GM12878 (cell line): ENCODE measurements around the gene SFSWAP. TPM values are rescaled to one million over a fixed set of nuclear protein-coding genes. Genes with fewer than 3 reads are reported as not detected.

ENCODE experiments used
- ATAC-seq: fragments of 200-7000 bp; cut with Tn5 transposase; 3 replicates; pipeline ENCODE4 v1.9.1; 2020; ENCODE audit warnings: mild to moderate bottlenecking, moderate library complexity
- BruUV-seq: library from RNA; stranded (reverse); fragments of 400-500 nt; replicated peaks from 2 replicates; lab custom pipeline; 2021; lab: Mats Ljungman, UMichigan
- CTCF ChIA-PET: fragments of 300-600 bp; sonication (Branson Sonifier 250); formaldehyde crosslinking; extraction: SDS; loops from one replicate; lab custom pipeline; 2021; ENCODE audit warnings: inconsistent platforms; lab: Yijun Ruan, JAX
- POLR2A ChIA-PET: fragments of 350-600 bp; formaldehyde crosslinking; extraction: SDS; loops from one replicate; lab custom pipeline; 2021; ENCODE audit warnings: inconsistent platforms; lab: Charles Lee
- RAD21 ChIA-PET: fragments of 300-600 bp; sonication (Branson Sonifier 250); formaldehyde crosslinking; loops from one replicate; lab custom pipeline; 2023; ENCODE audit warnings: antibody characterized with exemption; ENCODE audit not compliant: unreplicated experiment; lab: Charles Lee
- SMC1A ChIA-PET: fragments of 300-600 bp; sonication (Branson Sonifier 250); formaldehyde crosslinking; loops from one replicate; lab custom pipeline; 2023; ENCODE audit not compliant: unreplicated experiment, uncharacterized antibody; lab: Charles Lee
- DNase-seq: peaks from one replicate; pipeline ENCODE4 v3.0.0-alpha.2; 2011; ENCODE audit warnings: low read depth, low spot score
- FAIRE-seq: peaks from 3 replicates; lab custom pipeline; 2011; peaks lifted over from hg19 to GRCh38; lab: Jason Lieb, UNC
- H2AFZ ChIP-seq: 2 replicates; pipeline ENCODE4 v1.6.0; 2011; ENCODE audit warnings: low read depth, low read length, control low read depth; ENCODE audit not compliant: control insufficient read depth
- H3K27ac ChIP-seq: 2 replicates; pipeline ENCODE4 v1.5.1; 2011; ENCODE audit warnings: control low read depth; ENCODE audit not compliant: control insufficient read depth, insufficient read depth
- H3K27me3 ChIP-seq, 2 experiments: replicated peaks in 1 of 2; 2 replicates each; pipeline versions ENCODE4 v1.6.0 to v1.6.1; 2011; ENCODE audit warnings: low read length in 1 of 2; ENCODE audit not compliant: control insufficient read depth in 2 of 2, insufficient read depth in 2 of 2
- H3K36me3 ChIP-seq, 2 experiments: 2 replicates each; pipeline ENCODE4 v1.5.1; 2011; ENCODE audit warnings: low read length in 1 of 2; ENCODE audit not compliant: control insufficient read depth in 2 of 2, insufficient read depth in 2 of 2
- H3K4me1 ChIP-seq: 2 replicates; pipeline ENCODE4 v1.6.1; 2011; ENCODE audit warnings: mild to moderate bottlenecking, low read length, moderate library complexity, mixed read lengths; ENCODE audit not compliant: control insufficient read depth, insufficient read depth
- H3K4me2 ChIP-seq: 2 replicates; pipeline ENCODE4 v1.6.0; 2011; ENCODE audit warnings: control low read depth; ENCODE audit not compliant: control insufficient read depth, insufficient read depth
- H3K4me3 ChIP-seq: fragments of 200-600 bp; sonication (generic); 2 replicates; pipeline ENCODE4 v1.5.1; 2016
- H3K79me2 ChIP-seq: 2 replicates; pipeline ENCODE4 v1.6.0; 2011; ENCODE audit warnings: low read length; ENCODE audit not compliant: control insufficient read depth, insufficient read depth
- H3K9ac ChIP-seq: 2 replicates; pipeline ENCODE4 v1.8.0; 2011; ENCODE audit warnings: low read length, control low read depth, mixed read lengths; ENCODE audit not compliant: control insufficient read depth, insufficient read depth
- H3K9me3 ChIP-seq: replicated peaks from 3 replicates; pipeline ENCODE4 v1.5.1; 2011; ENCODE audit warnings: mild to moderate bottlenecking, low read length; ENCODE audit not compliant: control insufficient read depth, insufficient read depth
- H4K20me1 ChIP-seq: 2 replicates; pipeline ENCODE4 v1.6.0; 2011; ENCODE audit not compliant: control insufficient read depth, insufficient read depth
- ASH2L ChIP-seq: fragments of 300-600, 200-600 bp; sonication (generic); IDR thresholded peaks from 2 replicates; pipeline ENCODE4 v1.6.1; 2017; ENCODE audit warnings: low read depth, mild to moderate bottlenecking, borderline replicate concordance
- ATF7 ChIP-seq: fragments of 450-650 bp; IDR thresholded peaks from 2 replicates; pipeline ENCODE4 v1.6.1; 2016; ENCODE audit warnings: low read depth, mild to moderate bottlenecking
- BRCA1 ChIP-seq: IDR thresholded peaks from 2 replicates; pipeline ENCODE4 v1.6.1; 2011; ENCODE audit warnings: low read depth, low read length, improper control_type of control experiment
- EP300 ChIP-seq, 2 experiments: fragments of 150-350 bp in 1 of 2; IDR thresholded peaks; 2 replicates each; pipeline ENCODE4 v1.6.1; 2011 to 2012; ENCODE audit warnings: low read depth in 2 of 2, low read length in 2 of 2, borderline replicate concordance in 1 of 2, improper control_type of control experiment in 1 of 2, inconsistent platforms in 1 of 2; ENCODE audit not compliant: control insufficient read depth in 1 of 2
- IRF3 ChIP-seq: fragments of 450-650 bp; IDR thresholded peaks from 2 replicates; pipeline ENCODE4 v1.6.1; 2014; ENCODE audit warnings: mild to moderate bottlenecking
- KLF5 ChIP-seq: fragments of 450-650 bp; IDR thresholded peaks from 2 replicates; pipeline ENCODE4 v1.6.1; 2014; ENCODE audit warnings: mild to moderate bottlenecking; ENCODE audit not compliant: partially characterized antibody
- MEF2B ChIP-seq: fragments of 450-650 bp; IDR thresholded peaks from 2 replicates; pipeline ENCODE4 v1.6.1; 2018; ENCODE audit warnings: mild to moderate bottlenecking, moderate library complexity; ENCODE audit not compliant: partially characterized antibody, poor library complexity, severe bottlenecking
- MYB ChIP-seq: fragments of 150-350 bp; IDR thresholded peaks from 2 replicates; pipeline ENCODE4 v1.6.1; 2014; ENCODE audit warnings: mild to moderate bottlenecking, low read depth, low read length, borderline replicate concordance
- NR2C1 ChIP-seq: fragments of 450-650 bp; IDR thresholded peaks from 2 replicates; pipeline ENCODE4 v1.6.1; 2017; ENCODE audit warnings: antibody characterized with exemption, mild to moderate bottlenecking, moderate library complexity
- RUNX3 ChIP-seq: IDR thresholded peaks from 2 replicates; pipeline ENCODE4 v1.6.1; 2012; ENCODE audit warnings: low read length, inconsistent platforms
- SIX5 ChIP-seq: IDR thresholded peaks from 2 replicates; pipeline ENCODE4 v1.6.1; 2011; ENCODE audit warnings: mild to moderate bottlenecking, low read depth, low read length, moderate library complexity; ENCODE audit not compliant: severe bottlenecking
- TAF1 ChIP-seq: IDR thresholded peaks from 2 replicates; pipeline ENCODE4 v1.6.1; 2011; ENCODE audit warnings: mild to moderate bottlenecking, low read depth, low read length, borderline replicate concordance
- ZNF592 ChIP-seq: fragments of 450-650 bp; IDR thresholded peaks from 2 replicates; pipeline ENCODE4 v1.6.1; 2017; ENCODE audit warnings: mild to moderate bottlenecking, moderate library complexity
- WGBS: methylation state at CpG from one replicate; pipeline ENCODE4 v1.1.6; 2016; ENCODE audit warnings: low lambda C conversion rate; ENCODE audit not compliant: insufficient replicate concordance, insufficient coverage; ENCODE audit errors: missing lambda C conversion rate; 5-methylcytosine and 5-hydroxymethylcytosine counted together
- in situ Hi-C: fragments of 300-500 bp; cut with MboI; formaldehyde crosslinking; loops from 9 replicates; pipeline ENCODE4 v1.14.3; 2018; ENCODE audit warnings: mixed read lengths
- intact Hi-C: fragments of 100-400 bp; cut with micrococcal nuclease; formaldehyde crosslinking; loops from one replicate; pipeline ENCODE4 v1.14.2; 2022; ENCODE audit not compliant: unreplicated experiment
- polyA plus RNA-seq, 11 experiments: library from polyadenylated mRNA; depleted of rRNA in 4 of 11; unstranded in 6 of 11; stranded (reverse) in 5 of 11; fragments of >200 nt; fragmentation: Nextera tagmentation in 4 of 11; fragmentation: Illumina TruSeq in 1 of 11; extraction: Ambion mirVana in 4 of 11; extraction: Trizol in 1 of 11; gene quantifications; 1 replicate in 1 of 11; 2 replicates in 10 of 11; pipeline versions ENCODE4 v1.2.1 to v1.2.3, GENCODE V29; 2011 to 2016; ENCODE audit warnings: inconsistent platforms in 2 of 11, missing spikeins in 2 of 11, low read depth in 1 of 11
- total RNA-seq, 4 experiments: library from RNA; depleted of rRNA in 3 of 4; stranded (reverse); fragments of >200 nt in 3 of 4; fragmentation: Illumina TruSeq in 1 of 4; extraction: Trizol in 1 of 4; gene quantifications; 2 replicates each; pipeline versions ENCODE4 v1.2.1 to v1.2.3, GENCODE V29; 2013 to 2021
- TF ChIP-seq, protein P1 (sequence below): fragments of 450-650 bp; IDR thresholded peaks from 2 replicates; pipeline ENCODE4 v1.6.1; 2017; ENCODE audit warnings: borderline replicate concordance

The SFSWAP gene
- total and polyA plus RNA-seq, 10 of the 15 experiments (the other 5 are each of a cell fraction or from before 2014, with no cell fraction given), result 1.8 to 48.6 (median 25.0) TPM

- TF ChIP-seq, protein P1, sequence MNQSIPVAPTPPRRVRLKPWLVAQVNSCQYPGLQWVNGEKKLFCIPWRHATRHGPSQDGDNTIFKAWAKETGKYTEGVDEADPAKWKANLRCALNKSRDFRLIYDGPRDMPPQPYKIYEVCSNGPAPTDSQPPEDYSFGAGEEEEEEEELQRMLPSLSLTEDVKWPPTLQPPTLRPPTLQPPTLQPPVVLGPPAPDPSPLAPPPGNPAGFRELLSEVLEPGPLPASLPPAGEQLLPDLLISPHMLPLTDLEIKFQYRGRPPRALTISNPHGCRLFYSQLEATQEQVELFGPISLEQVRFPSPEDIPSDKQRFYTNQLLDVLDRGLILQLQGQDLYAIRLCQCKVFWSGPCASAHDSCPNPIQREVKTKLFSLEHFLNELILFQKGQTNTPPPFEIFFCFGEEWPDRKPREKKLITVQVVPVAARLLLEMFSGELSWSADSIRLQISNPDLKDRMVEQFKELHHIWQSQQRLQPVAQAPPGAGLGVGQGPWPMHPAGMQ, result no peak
Observed at GRCh38 chr12:131724534-131724933, 13.6 kb downstream of the SFSWAP start (continued).

- H3K79me2 ChIP-seq, result peaks cover 4% of the 10 kb centered on the region
- no peaks in the 10 kb centered on the region for H3K27me3 ChIP-seq
- no peak overlapping the region for H3K27ac ChIP-seq
- no peaks in the 10 kb centered on the region for H3K4me1 ChIP-seq
- CTCF ChIA-PET, result interaction anchor here (0.6 to 0.7 kb wide), 2 partner anchors 15 to 28 kb away, joined by 3 read pairs; partner anchors contain the start of gene SFSWAP
- ATAC-seq (no peak), FAIRE-seq (no peak)
- WGBS, result 94% methylated on average over 11 of the region's 11 CpGs
- intact Hi-C loops, result no loop called here
- no peak for TF ChIP-seq ZNF592
- TF ChIP-seq RUNX3, result no peak
- TF ChIP-seq IRF3, result no peak
- no peak for TF ChIP-seq KLF5
- TF ChIP-seq ATF7, result no peak
- no peak for TF ChIP-seq ASH2L
- TF ChIP-seq MEF2B, result no peak
- TF ChIP-seq BRCA1, result no peak
- no peak for TF ChIP-seq SIX5
- no peak for TF ChIP-seq EP300 (IDR thresholded peaks at IDR 0.05; ENCODE audit: borderline replicate concordance in 1 of 2, control insufficient read depth in 1 of 2, low read depth in 2 of 2, low read length in 2 of 2)
- no peak for TF ChIP-seq NR2C1
- TF ChIP-seq MYB, result no peak
- no peak for TF ChIP-seq TAF1
- TF ChIP-seq, all 136 proteins: peak for 0
- no peak for DNase-seq
- H3K9me3 ChIP-seq, result no peaks in the 10 kb centered on the region
- no peak overlapping the region for H3K9ac ChIP-seq
- BruUV-seq, result no TSS peak
- H4K20me1 ChIP-seq, result no peaks in the 10 kb centered on the region
- POLR2A ChIA-PET, result no interaction called here
- RAD21 ChIA-PET, result no interaction called here
- H3K36me3 ChIP-seq, result peaks cover 30 to 43% of the 10 kb centered on the region in 2 experiments
- SMC1A ChIA-PET, result no interaction called here
- no peak overlapping the region for H3K4me3 ChIP-seq
- in situ Hi-C loops, result no loop called here
- H3K4me2 ChIP-seq, result no peak overlapping the region
- no peak overlapping the region for H2AFZ ChIP-seq
Observed at GRCh38 chr12:131725503-131725902, 14.6 kb downstream of the SFSWAP start.
